HCT116 (cell line): Measurements from ENCODE around the gene FBXO42.

ENCODE experiments used
- CTCF ChIP-seq, 3 experiments: fragments of 200-600 bp in 1 of 3; sonication (generic) in 1 of 3; IDR thresholded peaks in 2 of 3; conservative IDR thresholded peaks in 1 of 3; 2 replicates each; pipeline ENCODE4 v1.5.1; 2012 to 2017; ENCODE audit warnings: low read depth in 2 of 3, low read length in 2 of 3, antibody characterized with exemption in 1 of 3, borderline replicate concordance in 1 of 3, control low read depth in 1 of 3, mild to moderate bottlenecking in 1 of 3, mixed read lengths in 1 of 3, mixed run types in 1 of 3, moderate library complexity in 1 of 3; ENCODE audit not compliant: insufficient read depth in 1 of 3
- POLR2A ChIP-seq: IDR thresholded peaks from 2 replicates; pipeline ENCODE4 v1.7.0; 2011; ENCODE audit warnings: borderline replicate concordance; ENCODE audit not compliant: insufficient read depth, insufficient read length; ENCODE audit errors: extremely low read depth
- REST ChIP-seq: IDR thresholded peaks from 2 replicates; pipeline ENCODE4 v1.6.1; 2012; ENCODE audit warnings: low read depth
- YY1 ChIP-seq: IDR thresholded peaks from 2 replicates; pipeline ENCODE4 v1.6.1; 2011; ENCODE audit warnings: low read length, low read depth, moderate library complexity, mild to moderate bottlenecking; ENCODE audit not compliant: insufficient replicate concordance; ENCODE audit errors: extremely low read depth

DNA sequence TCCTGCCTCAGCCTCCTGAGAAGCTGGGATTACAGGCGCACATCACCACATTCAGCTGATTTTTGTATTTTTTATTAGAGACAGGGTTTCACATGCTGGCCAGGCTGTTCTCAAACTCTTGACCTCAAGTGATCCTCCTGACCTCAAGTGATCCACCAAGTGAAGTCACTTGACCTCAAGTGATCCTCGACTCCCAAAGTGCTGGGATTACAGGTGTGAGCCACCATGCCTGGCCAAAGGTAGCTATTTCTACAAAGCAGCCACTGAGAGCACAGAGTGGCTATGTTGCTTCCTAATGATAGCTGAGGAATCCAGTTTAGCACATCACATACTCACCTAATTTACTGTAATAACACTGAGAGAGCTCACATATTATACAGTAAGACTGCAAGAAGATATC lies 70.5 kb downstream of the FBXO42 start:
- TF ChIP-seq REST = no peak
- no peak for TF ChIP-seq CTCF (IDR thresholded peaks at IDR 0.05 in 2 of 3, conservative IDR thresholded peaks at IDR 0.05 in 1 of 3; ENCODE audit: borderline replicate concordance in 1 of 3, insufficient read depth in 1 of 3, low read depth in 2 of 3, low read length in 2 of 3)
- TF ChIP-seq YY1 = no peak
- TF ChIP-seq POLR2A = no peak
